WTC11 (cell line): ENCODE measurements around the gene SLC1A3. TPM values are rescaled to one million over a fixed set of nuclear protein-coding genes. Genes with fewer than 3 reads are reported as not detected.

Experiments used
- ATAC-seq: fragments of 200-7000 bp; cut with Tn5 transposase; 2 replicates; pipeline ENCODE4 v1.10.0; 2021; ENCODE audit warnings: mild to moderate bottlenecking, moderate library complexity
- CTCF ChIA-PET: fragments of 300-600 bp; sonication (Branson Sonifier 250); formaldehyde crosslinking; loops from one replicate; lab custom pipeline; 2021; ENCODE audit warnings: antibody characterized with exemption; lab: Charles Lee
- POLR2A ChIA-PET: fragments of 350-600 bp; sonication (Branson Sonifier 250); formaldehyde crosslinking; loops from one replicate; lab custom pipeline; 2021; ENCODE audit warnings: antibody characterized with exemption; lab: Charles Lee
- DNase-seq: peaks from one replicate; pipeline ENCODE4 v3.0.0; 2021; ENCODE audit warnings: low spot score
- H3K27ac Mint-ChIP-seq: 2 replicates; pipeline ENCODE4 v1.8.0; 2021; ENCODE audit warnings: mixed read lengths
- H3K27me3 Mint-ChIP-seq: 2 replicates; pipeline ENCODE4 v1.8.0; 2021; ENCODE audit warnings: low read depth, mild to moderate bottlenecking, moderate library complexity, mixed read lengths
- H3K36me3 Mint-ChIP-seq: 2 replicates; pipeline ENCODE4 v1.8.0; 2021; ENCODE audit warnings: mixed read lengths
- H3K4me1 Mint-ChIP-seq: 2 replicates; pipeline ENCODE4 v1.8.0; 2022; ENCODE audit warnings: mixed read lengths
- H3K4me3 Mint-ChIP-seq: 2 replicates; pipeline ENCODE4 v1.8.0; 2021; ENCODE audit warnings: mild to moderate bottlenecking, moderate library complexity, mixed read lengths
- H3K9me3 Mint-ChIP-seq: 2 replicates; pipeline ENCODE4 v1.8.0; 2021; ENCODE audit warnings: mixed read lengths
- CBFB ChIP-seq: sonication (generic); formaldehyde crosslinking; IDR thresholded peaks from 2 replicates; pipeline ENCODE4 v1.8.1; 2022; ENCODE audit warnings: mild to moderate bottlenecking, low read depth, missing genetic modification reagents
- EMX1 ChIP-seq: fragments of 250-450 bp; sonication (Bioruptor Pico); IDR thresholded peaks from 2 replicates; pipeline ENCODE4 v1.8.0; 2021; ENCODE audit warnings: mild to moderate bottlenecking
- FOXP1 ChIP-seq: sonication (generic); formaldehyde crosslinking; IDR thresholded peaks from 2 replicates; pipeline ENCODE4 v1.8.0; 2022; ENCODE audit warnings: missing genetic modification reagents, mild to moderate bottlenecking, moderate library complexity, borderline replicate concordance
- GABPB1 ChIP-seq: sonication (generic); formaldehyde crosslinking; IDR thresholded peaks from 2 replicates; pipeline ENCODE4 v1.8.1; 2023; ENCODE audit warnings: mild to moderate bottlenecking, missing genetic modification reagents
- IRF2 ChIP-seq: sonication (generic); formaldehyde crosslinking; IDR thresholded peaks from 2 replicates; pipeline ENCODE4 v1.8.0; 2022; ENCODE audit warnings: low read depth, missing genetic modification reagents, borderline replicate concordance
- MYBL2 ChIP-seq: sonication (generic); formaldehyde crosslinking; IDR thresholded peaks from 2 replicates; pipeline ENCODE4 v1.8.1; 2023; ENCODE audit warnings: mild to moderate bottlenecking, moderate library complexity, missing genetic modification reagents
- RELA ChIP-seq: sonication (generic); formaldehyde crosslinking; IDR thresholded peaks from 2 replicates; pipeline ENCODE4 v1.8.1; 2022; ENCODE audit warnings: missing genetic modification reagents, mild to moderate bottlenecking, borderline replicate concordance
- TEAD1 ChIP-seq: sonication (generic); formaldehyde crosslinking; IDR thresholded peaks from 2 replicates; pipeline ENCODE4 v1.8.0; 2022; ENCODE audit warnings: mild to moderate bottlenecking, missing genetic modification reagents
- TP53 ChIP-seq: sonication (generic); formaldehyde crosslinking; IDR thresholded peaks from 2 replicates; pipeline ENCODE4 v1.8.1; 2023; ENCODE audit warnings: mild to moderate bottlenecking, missing genetic modification reagents
- ZNF423 ChIP-seq: fragments of 250-450 bp; sonication (Bioruptor Pico); IDR thresholded peaks from 2 replicates; pipeline ENCODE4 v2.1.2; 2022; ENCODE audit warnings: mild to moderate bottlenecking, moderate library complexity
- total RNA-seq: library from RNA; stranded (reverse); gene quantifications from 3 replicates; pipeline ENCODE4 v1.2.3, GENCODE V29; 2021
- TF ChIP-seq, protein P1 (sequence below): sonication (generic); formaldehyde crosslinking; IDR thresholded peaks from 2 replicates; pipeline ENCODE4 v1.8.0; 2022; ENCODE audit warnings: mild to moderate bottlenecking, missing genetic modification reagents
- TF ChIP-seq, protein P2 (sequence below): sonication (generic); formaldehyde crosslinking; IDR thresholded peaks from 2 replicates; pipeline ENCODE4 v1.8.0; 2023; ENCODE audit warnings: missing genetic modification reagents, mild to moderate bottlenecking, borderline replicate concordance
- TF ChIP-seq, protein P3 (sequence below): sonication (generic); formaldehyde crosslinking; IDR thresholded peaks from 2 replicates; pipeline ENCODE4 v1.8.1; 2023; ENCODE audit warnings: mild to moderate bottlenecking, moderate library complexity, missing genetic modification reagents
- TF ChIP-seq, protein P4 (sequence below): fragments of 200-600 bp; IDR thresholded peaks from 2 replicates; pipeline ENCODE4 v1.8.0; 2022; ENCODE audit warnings: antibody characterized with exemption
- TF ChIP-seq, protein P5 (sequence below): sonication (generic); formaldehyde crosslinking; IDR thresholded peaks from 2 replicates; pipeline ENCODE4 v1.8.1; 2022; ENCODE audit warnings: mild to moderate bottlenecking, moderate library complexity, missing genetic modification reagents

The SLC1A3 gene
- total RNA-seq, 1 experiment from 2014 or later: 77.9 TPM

DNA sequence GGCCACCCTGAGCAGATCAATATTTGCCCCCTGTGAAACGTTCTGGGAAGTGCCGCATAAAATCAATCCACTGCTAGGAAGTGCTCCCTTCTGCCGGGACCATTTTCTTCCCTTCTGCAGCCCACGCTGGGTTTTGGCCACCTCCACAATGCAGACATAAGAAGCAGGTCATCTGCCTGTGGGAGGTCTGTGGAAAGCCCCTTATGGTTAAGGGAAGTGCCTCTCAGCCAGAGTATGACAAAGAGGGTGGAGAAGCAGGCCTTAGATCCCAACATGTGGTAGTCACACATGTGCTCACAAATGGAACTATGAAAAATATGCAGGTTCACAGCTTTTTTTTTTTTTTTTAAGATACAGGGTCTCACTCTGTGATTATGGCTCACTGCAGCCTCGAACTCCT lies 82.8 kb downstream of the SLC1A3 start (continued):
- TF ChIP-seq, protein P1, sequence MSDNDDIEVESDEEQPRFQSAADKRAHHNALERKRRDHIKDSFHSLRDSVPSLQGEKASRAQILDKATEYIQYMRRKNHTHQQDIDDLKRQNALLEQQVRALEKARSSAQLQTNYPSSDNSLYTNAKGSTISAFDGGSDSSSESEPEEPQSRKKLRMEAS (CRISPR knock-in tag): no peak
- TF ChIP-seq GABPB1 (CRISPR knock-in tag) (no peak), IRF2 (CRISPR knock-in tag) (no peak), CBFB (CRISPR knock-in tag) (no peak), MYBL2 (CRISPR knock-in tag) (no peak)
- TF ChIP-seq, protein P2, sequence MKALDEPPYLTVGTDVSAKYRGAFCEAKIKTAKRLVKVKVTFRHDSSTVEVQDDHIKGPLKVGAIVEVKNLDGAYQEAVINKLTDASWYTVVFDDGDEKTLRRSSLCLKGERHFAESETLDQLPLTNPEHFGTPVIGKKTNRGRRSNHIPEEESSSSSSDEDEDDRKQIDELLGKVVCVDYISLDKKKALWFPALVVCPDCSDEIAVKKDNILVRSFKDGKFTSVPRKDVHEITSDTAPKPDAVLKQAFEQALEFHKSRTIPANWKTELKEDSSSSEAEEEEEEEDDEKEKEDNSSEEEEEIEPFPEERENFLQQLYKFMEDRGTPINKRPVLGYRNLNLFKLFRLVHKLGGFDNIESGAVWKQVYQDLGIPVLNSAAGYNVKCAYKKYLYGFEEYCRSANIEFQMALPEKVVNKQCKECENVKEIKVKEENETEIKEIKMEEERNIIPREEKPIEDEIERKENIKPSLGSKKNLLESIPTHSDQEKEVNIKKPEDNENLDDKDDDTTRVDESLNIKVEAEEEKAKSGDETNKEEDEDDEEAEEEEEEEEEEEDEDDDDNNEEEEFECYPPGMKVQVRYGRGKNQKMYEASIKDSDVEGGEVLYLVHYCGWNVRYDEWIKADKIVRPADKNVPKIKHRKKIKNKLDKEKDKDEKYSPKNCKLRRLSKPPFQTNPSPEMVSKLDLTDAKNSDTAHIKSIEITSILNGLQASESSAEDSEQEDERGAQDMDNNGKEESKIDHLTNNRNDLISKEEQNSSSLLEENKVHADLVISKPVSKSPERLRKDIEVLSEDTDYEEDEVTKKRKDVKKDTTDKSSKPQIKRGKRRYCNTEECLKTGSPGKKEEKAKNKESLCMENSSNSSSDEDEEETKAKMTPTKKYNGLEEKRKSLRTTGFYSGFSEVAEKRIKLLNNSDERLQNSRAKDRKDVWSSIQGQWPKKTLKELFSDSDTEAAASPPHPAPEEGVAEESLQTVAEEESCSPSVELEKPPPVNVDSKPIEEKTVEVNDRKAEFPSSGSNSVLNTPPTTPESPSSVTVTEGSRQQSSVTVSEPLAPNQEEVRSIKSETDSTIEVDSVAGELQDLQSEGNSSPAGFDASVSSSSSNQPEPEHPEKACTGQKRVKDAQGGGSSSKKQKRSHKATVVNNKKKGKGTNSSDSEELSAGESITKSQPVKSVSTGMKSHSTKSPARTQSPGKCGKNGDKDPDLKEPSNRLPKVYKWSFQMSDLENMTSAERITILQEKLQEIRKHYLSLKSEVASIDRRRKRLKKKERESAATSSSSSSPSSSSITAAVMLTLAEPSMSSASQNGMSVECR: no peak
- TF ChIP-seq, all 79 proteins: peak for 0

DNA sequence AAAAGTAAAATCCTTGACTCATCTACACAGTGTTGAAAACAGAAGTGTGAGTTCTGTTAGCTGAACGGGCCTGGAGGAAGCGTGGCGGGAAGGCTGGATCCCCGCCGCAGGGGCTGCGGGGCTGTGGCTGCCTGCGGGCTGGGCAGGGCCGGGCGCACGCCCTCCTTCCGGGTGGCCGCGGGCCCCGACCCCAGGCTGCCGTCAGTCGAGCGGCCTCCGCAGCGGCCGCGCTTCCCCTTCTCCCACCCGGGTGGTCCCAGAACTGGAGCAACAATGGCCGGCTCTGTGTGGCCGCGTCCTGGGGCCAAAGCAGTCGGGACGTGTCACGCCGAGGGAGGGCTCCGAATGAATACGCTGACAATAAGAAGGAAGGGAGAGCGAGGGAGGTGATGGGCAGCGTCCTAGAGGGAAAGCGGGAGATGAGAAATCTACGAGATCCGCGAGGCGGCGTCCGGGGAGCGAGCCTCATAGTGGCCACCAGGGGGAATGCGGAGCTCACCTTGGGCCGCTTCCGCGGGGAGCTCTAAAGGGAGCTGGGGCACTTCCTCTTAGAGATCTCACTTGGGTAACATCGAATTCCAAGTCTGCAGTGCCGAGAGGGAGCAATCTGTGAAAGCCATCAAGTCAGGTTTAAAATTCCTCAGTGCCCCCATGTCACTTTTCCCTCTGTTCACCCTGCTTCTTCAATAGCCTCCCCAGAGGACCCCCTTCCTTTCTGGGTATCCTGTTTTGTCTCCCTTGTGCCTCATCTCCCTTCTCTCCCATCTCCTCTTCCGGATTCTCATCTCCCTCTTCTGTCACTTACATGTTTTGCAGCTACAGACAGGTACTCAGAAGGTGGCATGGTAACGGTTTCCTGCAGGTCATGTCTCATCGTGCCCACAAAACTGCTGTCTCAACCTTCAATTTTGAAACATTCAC lies 83.9 kb downstream of the SLC1A3 start:
- DNase-seq (peak; percentile 92), ATAC-seq (peak; percentile 79)
- Mint-ChIP-seq H3K4me1 (peaks cover 32% of the 10 kb centered on the region), H3K27ac (peak overlapping the region; percentile 4), H3K4me3 (peak overlapping the region; percentile 76), H3K36me3 (peaks cover 10% of the 10 kb centered on the region; the same call in 1 of the 2 replicates), H3K27me3 (peaks cover 35% of the 10 kb centered on the region), H3K9me3 (no peaks in the 10 kb centered on the region)
- CTCF ChIA-PET: interaction anchor here (0.5 to 2.9 kb wide), 53 partner anchors 10 to 611 kb away, joined by 3 to 51 read pairs (median 4); partner anchors contain the start of gene NADK2
- TF ChIP-seq, protein P3, sequence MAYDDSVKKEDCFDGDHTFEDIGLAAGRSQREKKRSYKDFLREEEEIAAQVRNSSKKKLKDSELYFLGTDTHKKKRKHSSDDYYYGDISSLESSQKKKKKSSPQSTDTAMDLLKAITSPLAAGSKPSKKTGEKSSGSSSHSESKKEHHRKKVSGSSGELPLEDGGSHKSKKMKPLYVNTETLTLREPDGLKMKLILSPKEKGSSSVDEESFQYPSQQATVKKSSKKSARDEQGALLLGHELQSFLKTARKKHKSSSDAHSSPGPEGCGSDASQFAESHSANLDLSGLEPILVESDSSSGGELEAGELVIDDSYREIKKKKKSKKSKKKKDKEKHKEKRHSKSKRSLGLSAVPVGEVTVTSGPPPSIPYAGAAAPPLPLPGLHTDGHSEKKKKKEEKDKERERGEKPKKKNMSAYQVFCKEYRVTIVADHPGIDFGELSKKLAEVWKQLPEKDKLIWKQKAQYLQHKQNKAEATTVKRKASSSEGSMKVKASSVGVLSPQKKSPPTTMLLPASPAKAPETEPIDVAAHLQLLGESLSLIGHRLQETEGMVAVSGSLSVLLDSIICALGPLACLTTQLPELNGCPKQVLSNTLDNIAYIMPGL (CRISPR knock-in tag): peak; percentile 94
- TF ChIP-seq, protein P4, sequence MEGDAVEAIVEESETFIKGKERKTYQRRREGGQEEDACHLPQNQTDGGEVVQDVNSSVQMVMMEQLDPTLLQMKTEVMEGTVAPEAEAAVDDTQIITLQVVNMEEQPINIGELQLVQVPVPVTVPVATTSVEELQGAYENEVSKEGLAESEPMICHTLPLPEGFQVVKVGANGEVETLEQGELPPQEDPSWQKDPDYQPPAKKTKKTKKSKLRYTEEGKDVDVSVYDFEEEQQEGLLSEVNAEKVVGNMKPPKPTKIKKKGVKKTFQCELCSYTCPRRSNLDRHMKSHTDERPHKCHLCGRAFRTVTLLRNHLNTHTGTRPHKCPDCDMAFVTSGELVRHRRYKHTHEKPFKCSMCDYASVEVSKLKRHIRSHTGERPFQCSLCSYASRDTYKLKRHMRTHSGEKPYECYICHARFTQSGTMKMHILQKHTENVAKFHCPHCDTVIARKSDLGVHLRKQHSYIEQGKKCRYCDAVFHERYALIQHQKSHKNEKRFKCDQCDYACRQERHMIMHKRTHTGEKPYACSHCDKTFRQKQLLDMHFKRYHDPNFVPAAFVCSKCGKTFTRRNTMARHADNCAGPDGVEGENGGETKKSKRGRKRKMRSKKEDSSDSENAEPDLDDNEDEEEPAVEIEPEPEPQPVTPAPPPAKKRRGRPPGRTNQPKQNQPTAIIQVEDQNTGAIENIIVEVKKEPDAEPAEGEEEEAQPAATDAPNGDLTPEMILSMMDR: peak; percentile 59
- TF ChIP-seq TEAD1 (0 out of 2 replicates have a peak, but pooled peaks have one; percentile 26), ZNF423 (CRISPR knock-in tag) (0 out of 2 replicates have a peak, but pooled peaks have one; percentile 18), EMX1 (CRISPR knock-in tag) (no peak), TP53 (CRISPR knock-in tag) (no peak), FOXP1 (peak; percentile 37; the same call in 1 of the 2 replicates), RELA (CRISPR knock-in tag) (peak; percentile 23; the same call in 1 of the 2 replicates)
- TF ChIP-seq, protein P1 (CRISPR knock-in tag): peak; percentile 71
- TF ChIP-seq, protein P5, sequence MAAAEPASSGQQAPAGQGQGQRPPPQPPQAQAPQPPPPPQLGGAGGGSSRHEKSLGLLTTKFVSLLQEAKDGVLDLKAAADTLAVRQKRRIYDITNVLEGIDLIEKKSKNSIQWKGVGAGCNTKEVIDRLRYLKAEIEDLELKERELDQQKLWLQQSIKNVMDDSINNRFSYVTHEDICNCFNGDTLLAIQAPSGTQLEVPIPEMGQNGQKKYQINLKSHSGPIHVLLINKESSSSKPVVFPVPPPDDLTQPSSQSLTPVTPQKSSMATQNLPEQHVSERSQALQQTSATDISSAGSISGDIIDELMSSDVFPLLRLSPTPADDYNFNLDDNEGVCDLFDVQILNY (CRISPR knock-in tag): 0 out of 2 replicates have a peak, but pooled peaks have one; percentile 23
- POLR2A ChIA-PET: interaction anchor here (0.6 to 1.1 kb wide), 4 partner anchors 71 to 449 kb away, joined by 3 to 4 read pairs (median 3); partner anchors contain the start of gene NADK2
